Naive thymus-derived CD8-positive, alpha-beta T cell (primary cell): ENCODE measurements around the gene TOR1A. TPM values are rescaled to one million over a fixed set of nuclear protein-coding genes. Genes with fewer than 3 reads are reported as not detected.
"Not testable (repeated sequence)": the region's sequence is repeated elsewhere in the genome, so short reads cannot be mapped to it uniquely, and the experiment has no call there.

Experiments
- ATAC-seq, 2 donors: fragments of 150-1000 bp; cut with Tn5 transposase in 1 of 2; sonication (Bioruptor Pico), chemical (Tn5 transposase) in 1 of 2; 1 replicate in 1 of 2; 2 replicates in 1 of 2; pipeline ENCODE4 v1.10.0; 2021; ENCODE audit warnings: mild to moderate bottlenecking in 2 of 2, moderate library complexity in 2 of 2
- POLR2A ChIA-PET: fragments of 350-600 bp; sonication (Branson Sonifier 250); formaldehyde crosslinking; loops from one replicate; lab custom pipeline; 2021; ENCODE audit warnings: antibody characterized with exemption; lab: Charles Lee
- DNase-seq, 10 donors: peaks; one replicate each; pipeline versions ENCODE4 v3.0.0 to v3.0.0-alpha.2; 2020 to 2022
- H3K27ac Mint-ChIP-seq, 10 donors: one replicate each; pipeline ENCODE4 v1.8.0; 2020 to 2022; ENCODE audit warnings: mild to moderate bottlenecking in 10 of 10, mixed read lengths in 10 of 10, moderate library complexity in 4 of 10, inconsistent platforms in 1 of 10
- H3K27me3 Mint-ChIP-seq, 5 donors: one replicate each; pipeline ENCODE4 v1.8.0; 2021 to 2022; ENCODE audit warnings: mixed read lengths in 5 of 5
- H3K36me3 Mint-ChIP-seq, 3 donors: one replicate each; pipeline ENCODE4 v1.8.0; 2020 to 2022; ENCODE audit warnings: mixed read lengths in 3 of 3, mild to moderate bottlenecking in 2 of 3, inconsistent platforms in 1 of 3
- H3K4me1 Mint-ChIP-seq, 4 donors: one replicate each; pipeline ENCODE4 v1.8.0; 2021 to 2022; ENCODE audit warnings: mixed read lengths in 4 of 4
- H3K4me3 Mint-ChIP-seq, 10 donors: one replicate each; pipeline ENCODE4 v1.8.0; 2020 to 2022; ENCODE audit warnings: mild to moderate bottlenecking in 10 of 10, mixed read lengths in 10 of 10, moderate library complexity in 6 of 10, inconsistent platforms in 1 of 10
- H3K9me3 Mint-ChIP-seq, 9 donors: one replicate each; pipeline ENCODE4 v1.8.0; 2020 to 2022; ENCODE audit warnings: mixed read lengths in 9 of 9, mild to moderate bottlenecking in 3 of 9, inconsistent platforms in 1 of 9, moderate library complexity in 1 of 9
- polyA plus RNA-seq, 3 donors: library from polyadenylated mRNA; unstranded; fragments of 300-500 nt; fragmentation: Illumina TruSeq; gene quantifications; one replicate each; pipeline ENCODE4 v1.2.3, GENCODE V29; 2021
- total RNA-seq, 8 experiments: library from RNA in 2 of 8; stranded (reverse) in 2 of 8; gene quantifications; one replicate each; pipeline ENCODE4 v1.2.3 and lab custom pipeline; 2021 to 2026

TOR1A gene
- total and polyA plus RNA-seq, 5 experiments from 2014 or later: 33.4 to 55.0 (median 42.6) TPM

- peaks cover 4 to 9% (median 6%) of the 10 kb centered on the region in 4 donors for H3K4me1 Mint-ChIP-seq
- ATAC-seq (no peak), DNase-seq (no peak)
- H3K36me3 Mint-ChIP-seq: no peaks in the 10 kb centered on the region
- H3K9me3 Mint-ChIP-seq: no peaks in the 10 kb centered on the region
- POLR2A ChIA-PET: no interaction called here
- no peaks in the 10 kb centered on the region for H3K27me3 Mint-ChIP-seq
- H3K4me3 Mint-ChIP-seq: no peak overlapping the region
- no peak overlapping the region for H3K27ac Mint-ChIP-seq
Observed at GRCh38 chr9:129798973-129799372, 25.0 kb downstream of the TOR1A start.

DNA sequence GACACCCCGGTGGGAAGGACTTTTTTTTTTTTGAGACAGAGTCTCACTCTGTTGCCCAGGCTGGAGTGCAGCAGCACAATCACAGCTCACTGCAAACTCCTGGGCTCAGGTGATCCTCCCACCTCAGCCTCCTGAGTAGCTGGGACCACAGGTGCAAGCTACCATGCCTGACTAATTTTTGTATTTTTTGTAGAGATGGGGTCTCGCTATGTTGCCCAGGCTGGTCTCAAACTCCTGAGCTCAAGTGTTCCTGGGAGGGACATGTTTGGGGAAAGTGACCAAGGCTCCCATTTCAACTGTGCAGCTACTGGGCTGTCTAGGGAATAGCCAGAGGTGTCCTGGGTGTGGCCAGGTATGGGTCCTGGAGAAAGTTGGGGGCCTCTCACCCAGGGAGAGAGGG lies 27.9 kb downstream of the TOR1A start:
- ATAC-seq, H3K4me3 Mint-ChIP-seq, H3K27me3 Mint-ChIP-seq, DNase-seq, H3K27ac Mint-ChIP-seq, H3K4me1 Mint-ChIP-seq, H3K36me3 Mint-ChIP-seq, H3K9me3 Mint-ChIP-seq: not testable (repeated sequence)
- POLR2A ChIA-PET: interaction anchor here (0.6 kb wide), 2 partner anchors 152 to 195 kb away, joined by 3 read pairs; no protein-coding TSS in a partner anchor

DNA sequence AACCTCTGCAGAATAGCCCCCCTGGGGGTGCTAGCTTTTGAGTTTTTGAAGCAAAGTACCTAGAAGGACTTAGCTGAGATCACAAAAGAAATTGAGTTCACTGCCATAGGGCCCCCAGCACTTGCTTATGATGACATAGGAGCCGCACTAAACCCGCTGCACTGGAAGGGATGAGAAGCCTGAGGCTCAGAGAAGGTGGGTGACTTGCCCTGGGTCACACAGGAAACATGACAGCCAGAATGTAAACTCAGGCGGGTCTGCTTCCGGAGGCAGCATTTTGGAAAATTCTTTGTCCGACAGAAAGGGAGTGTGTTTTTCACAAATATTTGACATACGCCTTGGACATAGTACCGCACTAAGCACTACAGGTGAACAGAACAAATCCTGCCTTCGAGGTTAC lies 29.4 kb downstream of the TOR1A start:
- Mint-ChIP-seq H3K27ac (no peak overlapping the region), H3K36me3 (no peaks in the 10 kb centered on the region), H3K9me3 (no peaks in the 10 kb centered on the region), H3K4me3 (no peak overlapping the region), H3K27me3 (peaks cover 0 to 4% (median 0%) of the 10 kb centered on the region in 5 donors), H3K4me1 (peaks cover 2 to 8% (median 6%) of the 10 kb centered on the region in 4 donors)
- POLR2A ChIA-PET: interaction anchor here (0.6 kb wide), 1 partner anchor 1705 kb away, joined by 3 read pairs; no protein-coding TSS in a partner anchor
- no peak for DNase-seq
- no peak for ATAC-seq

GRCh38 chr9:129786481-129786880 lies 37.5 kb downstream of the TOR1A start:
- no peak for DNase-seq
- peaks cover 0 to 12% (median 2%) of the 10 kb centered on the region in 5 donors for H3K27me3 Mint-ChIP-seq
- H3K27ac Mint-ChIP-seq: no peak overlapping the region
- POLR2A ChIA-PET: no interaction called here
- no peaks in the 10 kb centered on the region for H3K36me3 Mint-ChIP-seq
- H3K9me3 Mint-ChIP-seq: no peaks in the 10 kb centered on the region
- H3K4me3 Mint-ChIP-seq: no peak overlapping the region
- no peak for ATAC-seq
- H3K4me1 Mint-ChIP-seq: peaks cover 5 to 12% (median 11%) of the 10 kb centered on the region in 4 donors

DNA sequence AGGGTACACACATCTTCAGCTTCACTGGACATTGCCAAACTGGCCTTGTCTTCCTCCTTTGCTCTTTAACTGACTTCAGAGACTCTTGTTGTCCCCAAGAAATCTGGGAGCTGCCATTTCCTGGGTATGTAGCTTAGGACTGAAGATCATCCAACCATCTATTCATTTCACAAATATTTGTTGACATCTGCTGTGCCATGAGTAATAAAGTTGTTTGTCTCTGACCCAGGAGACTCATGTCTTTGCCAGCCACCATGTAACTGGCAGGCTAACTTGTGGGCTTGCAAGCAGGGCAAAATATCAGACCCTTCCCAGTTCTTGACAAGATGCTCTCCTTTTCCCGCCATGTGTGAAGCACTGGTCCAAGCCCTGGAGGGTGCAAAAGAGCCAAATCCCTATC lies 38.1 kb downstream of the TOR1A start:
- Mint-ChIP-seq H3K4me1 (peaks cover 5 to 12% (median 11%) of the 10 kb centered on the region in 4 donors), H3K27me3 (peaks cover 0 to 12% (median 2%) of the 10 kb centered on the region in 5 donors), H3K27ac (no peak overlapping the region), H3K36me3 (no peaks in the 10 kb centered on the region), H3K9me3 (no peaks in the 10 kb centered on the region), H3K4me3 (no peak overlapping the region)
- no peak for DNase-seq
- no peak for ATAC-seq
- POLR2A ChIA-PET: no interaction called here

GRCh38 chr9:129784970-129785369 lies 39.0 kb downstream of the TOR1A start:
- H3K27me3 Mint-ChIP-seq, H3K4me3 Mint-ChIP-seq, H3K4me1 Mint-ChIP-seq, H3K27ac Mint-ChIP-seq, H3K9me3 Mint-ChIP-seq, H3K36me3 Mint-ChIP-seq, DNase-seq, ATAC-seq: not testable (repeated sequence)
- POLR2A ChIA-PET: interaction anchor here (0.6 kb wide), 1 partner anchor 53 kb away, joined by 4 read pairs; no protein-coding TSS in a partner anchor

- no peak overlapping the region for H3K4me3 Mint-ChIP-seq
- peaks cover 0 to 11% (median 5%) of the 10 kb centered on the region in 5 donors for H3K27me3 Mint-ChIP-seq
- H3K9me3 Mint-ChIP-seq: no peaks in the 10 kb centered on the region
- H3K4me1 Mint-ChIP-seq: peaks cover 3 to 7% (median 4%) of the 10 kb centered on the region in 4 donors
- DNase-seq (peak; percentile 40 to 84 (median 76)), ATAC-seq (peak; percentile 97 to 100)
- peak overlapping the region in 2 of 10 donors; percentile 5 to 28 for H3K27ac Mint-ChIP-seq
- POLR2A ChIA-PET: interaction anchor here (0.7 to 1.0 kb wide), 3 partner anchors 46 to 181 kb away, joined by 3 to 8 read pairs (median 6); no protein-coding TSS in a partner anchor
- H3K36me3 Mint-ChIP-seq: no peaks in the 10 kb centered on the region
Observed at GRCh38 chr9:129783516-129784361, 40.2 kb downstream of the TOR1A start.

- peaks cover 9 to 17% (median 13%) of the 10 kb centered on the region in 4 donors for H3K4me1 Mint-ChIP-seq
- no peak for ATAC-seq
Observed at GRCh38 chr9:129781981-129782380, 42.0 kb downstream of the TOR1A start.

DNA sequence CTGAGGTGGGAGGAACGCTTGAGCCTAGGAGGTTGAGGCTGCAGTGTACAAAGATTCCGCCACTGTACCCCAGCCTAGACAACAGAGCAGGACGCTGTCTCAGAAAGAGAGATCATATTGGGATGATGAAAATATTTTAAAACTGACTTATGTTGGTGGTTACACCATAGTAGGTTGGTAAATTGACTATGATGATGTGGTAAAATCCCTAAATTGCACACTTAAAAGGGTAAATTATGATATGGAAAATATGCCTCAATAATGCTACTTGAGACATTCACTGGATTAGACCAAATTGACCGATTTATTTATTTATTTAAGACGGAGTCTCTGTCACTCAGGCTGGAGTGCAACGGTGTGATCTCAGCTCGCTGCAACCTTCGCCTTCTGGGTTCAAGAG lies 42.8 kb downstream of the TOR1A start:
- H3K27me3 Mint-ChIP-seq: peaks cover 0 to 26% (median 9%) of the 10 kb centered on the region in 5 donors
- ATAC-seq (no peak), DNase-seq (no peak)
- peak overlapping the region in 1 of 10 donors; percentile 75 for H3K27ac Mint-ChIP-seq
- no peaks in the 10 kb centered on the region for H3K9me3 Mint-ChIP-seq
- POLR2A ChIA-PET: interaction anchor here (0.7 kb wide), 2 partner anchors 156 to 636 kb away, joined by 3 read pairs; no protein-coding TSS in a partner anchor
- no peak overlapping the region for H3K4me3 Mint-ChIP-seq
- H3K4me1 Mint-ChIP-seq: peaks cover 9 to 21% (median 18%) of the 10 kb centered on the region in 4 donors
- no peaks in the 10 kb centered on the region for H3K36me3 Mint-ChIP-seq

More at GRCh38 chr9:129781981-129782380, 42.0 kb downstream of the TOR1A start:
- DNase-seq: no peak
- Mint-ChIP-seq H3K27me3 (peaks cover 0 to 24% (median 10%) of the 10 kb centered on the region in 5 donors), H3K9me3 (no peaks in the 10 kb centered on the region), H3K36me3 (no peaks in the 10 kb centered on the region), H3K27ac (no peak overlapping the region), H3K4me3 (no peak overlapping the region)
- POLR2A ChIA-PET: no interaction called here

GRCh38 chr9:129779560-129780190 lies 44.3 kb downstream of the TOR1A start:
- no peak overlapping the region for H3K4me3 Mint-ChIP-seq

DNA sequence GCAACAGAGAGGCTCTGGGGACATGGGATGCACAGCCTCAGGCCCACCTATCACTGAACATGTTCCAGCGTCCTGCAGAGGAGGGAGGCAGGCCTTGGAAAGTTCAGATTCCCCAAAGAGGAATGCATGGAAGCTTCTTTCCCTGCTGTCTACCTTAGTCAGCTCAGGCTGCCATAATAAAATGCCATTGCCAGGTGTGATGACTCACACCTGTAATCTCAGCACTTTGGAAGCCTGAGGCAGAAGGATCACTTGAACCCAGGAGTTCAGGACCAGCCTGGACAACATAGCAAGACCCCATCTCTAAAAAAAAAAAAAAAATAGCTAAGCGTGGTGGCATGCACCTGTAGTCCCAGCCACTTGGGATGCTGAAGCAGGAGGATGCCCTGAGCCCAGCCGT lies 45.5 kb downstream of the TOR1A start:
- Mint-ChIP-seq H3K9me3 (no peaks in the 10 kb centered on the region), H3K27ac (no peak overlapping the region), H3K27me3 (peaks cover 0 to 26% (median 11%) of the 10 kb centered on the region in 5 donors), H3K36me3 (no peaks in the 10 kb centered on the region), H3K4me1 (peaks cover 6 to 27% (median 13%) of the 10 kb centered on the region in 4 donors), H3K4me3 (no peak overlapping the region)
- ATAC-seq: no peak
- no peak for DNase-seq
- POLR2A ChIA-PET: interaction anchor here (0.6 kb wide), 1 partner anchor 14 kb away, joined by 3 read pairs; no protein-coding TSS in a partner anchor

More at GRCh38 chr9:129779560-129780190, 44.3 kb downstream of the TOR1A start:
- Mint-ChIP-seq H3K27me3 (peaks cover 0 to 26% (median 11%) of the 10 kb centered on the region in 5 donors), H3K9me3 (no peaks in the 10 kb centered on the region), H3K27ac (peak overlapping the region in 1 of 10 donors; percentile 80), H3K36me3 (no peaks in the 10 kb centered on the region), H3K4me1 (peaks cover 9 to 23% (median 18%) of the 10 kb centered on the region in 4 donors)
- POLR2A ChIA-PET: no interaction called here
- ATAC-seq: no peak
- DNase-seq: no peak

- Mint-ChIP-seq H3K27me3 (peaks cover 0 to 26% (median 11%) of the 10 kb centered on the region in 5 donors), H3K4me3 (peak overlapping the region in 3 of 10 donors; percentile 46 to 62 (median 47)), H3K27ac (peak overlapping the region in 3 of 10 donors; percentile 48 to 82 (median 51)), H3K36me3 (no peaks in the 10 kb centered on the region), H3K9me3 (no peaks in the 10 kb centered on the region), H3K4me1 (peaks cover 6 to 30% (median 13%) of the 10 kb centered on the region in 4 donors)
- ATAC-seq (peak in 1 of 2 donors; percentile 37), DNase-seq (peak in 2 of 10 donors; percentile 18)
- POLR2A ChIA-PET: no interaction called here
Observed at GRCh38 chr9:129777769-129778130, 46.2 kb downstream of the TOR1A start.
